Stimulated activated CD4-positive, alpha-beta T cell treated with anti-CD3 and anti-CD28 coated beads, TNF-alpha, amount 100 ng/mL, for 4 hours (primary cell): ENCODE results near the gene SCNN1A.

Experiments
- DNase-seq, 3 experiments: peaks; one replicate each; pipeline ENCODE4 v3.0.0-alpha.2; 2020; ENCODE audit warnings: low read depth in 3 of 3

Gene SCNN1A

GRCh38 chr12:6334940-6335450 is 40.4 kb downstream of the SCNN1A start:
- DNase-seq, result no peak

- no peak for DNase-seq
Observed at GRCh38 chr12:6334359-6334758, 41.0 kb downstream of the SCNN1A start.

GRCh38 chr12:6333566-6333965 is 41.8 kb downstream of the SCNN1A start:
- DNase-seq, result no peak

- DNase-seq, result no peak
Observed at GRCh38 chr12:6333029-6333428, 42.3 kb downstream of the SCNN1A start.

GRCh38 chr12:6332459-6332858 is 42.9 kb downstream of the SCNN1A start:
- DNase-seq, result no peak

GRCh38 chr12:6330999-6331714 is 44.2 kb downstream of the SCNN1A start:
- DNase-seq, result no peak

- no peak for DNase-seq
Observed at GRCh38 chr12:6330192-6330591, 45.2 kb downstream of the SCNN1A start.

GRCh38 chr12:6329703-6330064 is 45.7 kb downstream of the SCNN1A start:
- no peak for DNase-seq

GRCh38 chr12:6328945-6329702 is 46.2 kb downstream of the SCNN1A start:
- DNase-seq, result no peak

GRCh38 chr12:6328045-6328779 is 47.2 kb downstream of the SCNN1A start:
- no peak for DNase-seq

- DNase-seq, result no peak
Observed at GRCh38 chr12:6327229-6328041, 47.9 kb downstream of the SCNN1A start.

- no peak for DNase-seq
Observed at GRCh38 chr12:6326316-6327228, 48.8 kb downstream of the SCNN1A start.

GRCh38 chr12:6324936-6325750 is 50.2 kb downstream of the SCNN1A start:
- DNase-seq, result no peak

- DNase-seq, result no peak
Observed at GRCh38 chr12:6323995-6324711, 51.2 kb downstream of the SCNN1A start.

GRCh38 chr12:6323340-6323994 is 51.9 kb downstream of the SCNN1A start:
- no peak for DNase-seq

GRCh38 chr12:6322969-6323339 is 52.4 kb downstream of the SCNN1A start:
- DNase-seq, result no peak

GRCh38 chr12:6322352-6322751 is 53.0 kb downstream of the SCNN1A start:
- DNase-seq, result no peak

- no peak for DNase-seq
Observed at GRCh38 chr12:6321905-6322304, 53.5 kb downstream of the SCNN1A start.

- DNase-seq, result no peak
Observed at GRCh38 chr12:6319446-6319845, 55.9 kb downstream of the SCNN1A start.
